H1 (cell line): ENCODE data around the gene CNTD1. TPM values are rescaled to one million over a fixed set of nuclear protein-coding genes. Genes with fewer than 3 reads are reported as not detected.

Source experiments
- CTBP2 ChIP-seq: IDR thresholded peaks from 2 replicates; pipeline ENCODE4 v1.7.0; 2011; ENCODE audit warnings: borderline replicate concordance, mild to moderate bottlenecking, moderate library complexity, mixed read lengths, low read length; ENCODE audit not compliant: insufficient read depth, insufficient read length
- HDAC2 ChIP-seq, 2 experiments: fragments of 300-600 bp in 1 of 2; sonication (generic) in 1 of 2; IDR thresholded peaks; 2 replicates each; pipeline ENCODE4 v1.6.1; 2011 to 2012; ENCODE audit warnings: low read depth in 2 of 2, low read length in 2 of 2, mild to moderate bottlenecking in 2 of 2, moderate library complexity in 2 of 2, borderline replicate concordance in 1 of 2, inconsistent platforms in 1 of 2
- JUND ChIP-seq: IDR thresholded peaks from 2 replicates; pipeline ENCODE4 v1.6.1; 2011; ENCODE audit warnings: mild to moderate bottlenecking, improper control_type of control experiment, low read length
- KDM5A ChIP-seq: fragments of 200-600 bp; IDR thresholded peaks from 2 replicates; pipeline ENCODE4 v1.7.1; 2012; ENCODE audit warnings: mild to moderate bottlenecking, low read length, inconsistent platforms, mixed read lengths
- RAD21 ChIP-seq, 2 experiments: IDR thresholded peaks in 1 of 2; conservative IDR thresholded peaks in 1 of 2; 2 replicates each; pipeline ENCODE4 v1.6.1; 2011; ENCODE audit warnings: low read depth in 2 of 2, low read length in 2 of 2, improper control_type of control experiment in 1 of 2, inconsistent platforms in 1 of 2, mild to moderate bottlenecking in 1 of 2, moderate library complexity in 1 of 2
- TCF12 ChIP-seq: IDR thresholded peaks from 2 replicates; pipeline ENCODE4 v1.6.1; 2011; ENCODE audit warnings: low read depth, mild to moderate bottlenecking, low read length
- polyA plus RNA-seq, 7 experiments: library from polyadenylated mRNA; depleted of rRNA in 3 of 7; stranded (reverse) in 5 of 7; unstranded in 2 of 7; fragments of >200 nt in 5 of 7; fragments of 200-250 nt in 2 of 7; gene quantifications; 1 replicate in 5 of 7; 2 replicates in 1 of 7; 4 replicates in 1 of 7; pipeline versions ENCODE4 v1.2.1 to v1.2.3, GENCODE V29; 2011 to 2013; ENCODE audit warnings: missing spikeins in 2 of 7, mixed read lengths in 2 of 7
- total RNA-seq: library from RNA; stranded (reverse); fragmentation: NEBNext Ultra II Directional; extraction: Animal tissue kit (Norgen Biotek cat#: 25700); gene quantifications from 2 replicates; pipeline ENCODE4 v1.2.1, GENCODE V29; 2021

The CNTD1 gene
- total and polyA plus RNA-seq, 2 of the 8 experiments (the other 6 are each of a cell fraction or from before 2014, with no cell fraction given) = not detected

- TF ChIP-seq RAD21 (IDR thresholded peaks at IDR 0.05 in 1 of 2, conservative IDR thresholded peaks at IDR 0.05 in 1 of 2; ENCODE audit: low read depth in 2 of 2, low read length in 2 of 2) (no peak), CTBP2 (no peak), HDAC2 (IDR thresholded peaks at IDR 0.05; ENCODE audit: borderline replicate concordance in 1 of 2, low read depth in 2 of 2, low read length in 2 of 2) (no peak), TCF12 (no peak), KDM5A (no peak), JUND (no peak)
These were observed 664 bp upstream of the CNTD1 start (continued) for GRCh38 chr17:42798011-42798382.
